ENCODE data around the gene GTPBP4.

Gene GTPBP4

DNA sequence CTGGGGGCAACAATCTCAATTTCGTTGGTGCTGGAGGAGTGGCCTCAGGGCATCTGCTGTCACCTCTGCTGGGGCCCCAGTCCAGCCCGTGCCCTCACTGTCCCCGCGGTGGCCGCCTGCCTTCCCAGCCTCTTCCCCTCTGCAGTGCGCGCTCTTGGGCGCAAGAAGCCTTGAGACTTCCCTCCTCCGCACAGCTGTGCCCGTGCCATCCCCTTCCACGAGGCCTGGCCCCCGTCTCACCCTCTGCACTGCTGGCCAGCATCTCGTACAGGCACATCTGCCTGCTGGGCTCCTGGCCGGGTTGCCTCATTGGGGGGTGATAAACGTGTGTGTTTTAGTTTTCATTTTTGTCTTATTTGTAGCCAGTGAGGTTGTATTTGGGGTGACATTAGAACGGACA lies 23.5 kb downstream of the GTPBP4 start:
- no peak for TF ChIP-seq SPI1 (IDR thresholded peaks at IDR 0.05; ENCODE audit: low read depth, low read length)
- TF ChIP-seq TAF1 (IDR thresholded peaks at IDR 0.05; ENCODE audit: low read depth, low read length) = no peak
- no peak for TF ChIP-seq PAX5 (IDR thresholded peaks at IDR 0.05; ENCODE audit: insufficient read depth, low read length, severe bottlenecking)
- no peak for TF ChIP-seq POLR2A (IDR thresholded peaks at IDR 0.05; ENCODE audit: low read depth, low read length)
- TF ChIP-seq POU2F2 (IDR thresholded peaks at IDR 0.05; ENCODE audit: low read depth, low read length) = no peak
- no peak for TF ChIP-seq POLR2AphosphoS5 (IDR thresholded peaks at IDR 0.05; ENCODE audit: low read depth, low read length)
- no peak for FAIRE-seq

DNA sequence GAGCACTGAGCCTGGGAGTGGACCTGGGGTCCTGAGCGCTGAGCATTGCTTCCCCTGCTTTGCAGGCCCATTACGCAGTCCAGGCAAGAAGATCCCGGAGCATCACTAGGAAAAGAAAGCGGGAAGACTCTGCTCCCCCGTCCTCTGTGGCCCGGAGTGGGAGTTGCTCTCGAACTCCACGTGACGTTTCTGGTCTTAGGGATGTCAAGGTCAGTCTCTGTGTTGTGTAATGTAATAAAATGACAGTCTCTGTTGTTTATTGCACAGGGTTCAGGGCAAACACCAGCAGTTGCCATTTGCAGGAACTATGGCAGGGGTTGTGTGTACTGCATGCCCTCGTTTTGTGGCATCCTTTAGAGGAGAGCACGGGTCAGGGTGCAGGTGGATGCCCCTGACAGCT lies 27.5 kb downstream of the GTPBP4 start:
- TF ChIP-seq POU2F2 (IDR thresholded peaks at IDR 0.05; ENCODE audit: low read depth, low read length) (no peak), POLR2A (IDR thresholded peaks at IDR 0.05; ENCODE audit: low read depth, low read length) (no peak), SPI1 (IDR thresholded peaks at IDR 0.05; ENCODE audit: low read depth, low read length) (no peak), TAF1 (IDR thresholded peaks at IDR 0.05; ENCODE audit: low read depth, low read length) (no peak), POLR2AphosphoS5 (IDR thresholded peaks at IDR 0.05; ENCODE audit: low read depth, low read length) (no peak), PAX5 (IDR thresholded peaks at IDR 0.05; ENCODE audit: insufficient read depth, low read length, severe bottlenecking) (no peak)
- DNase-seq (ENCODE audit: insufficient read length, low spot score) (no peak), FAIRE-seq (no peak)

More for the DNA sequence above, 23.5 kb downstream of the GTPBP4 start:
- no peak for DNase-seq (ENCODE audit: insufficient read length, low spot score)

DNA sequence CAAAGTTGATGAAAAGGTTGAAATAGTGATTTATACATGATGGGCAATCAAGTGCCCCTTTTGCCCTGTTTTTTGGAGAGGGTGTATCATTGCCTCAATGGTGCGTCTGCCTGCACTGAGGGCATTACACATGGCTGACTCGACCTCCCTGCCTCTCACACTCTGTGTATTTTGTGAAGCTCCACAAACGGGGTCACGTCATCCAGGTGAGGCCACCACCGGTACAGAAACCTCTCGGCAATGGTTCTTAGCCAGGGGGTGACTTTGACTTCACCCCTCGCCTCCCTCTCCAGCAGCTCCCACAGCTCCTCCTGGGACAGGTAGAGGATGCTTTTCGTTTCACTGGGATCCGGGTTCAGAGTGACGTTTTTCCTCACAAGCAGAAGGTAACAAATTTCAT lies 31.1 kb downstream of the GTPBP4 start:
- TF ChIP-seq SPI1 (IDR thresholded peaks at IDR 0.05; ENCODE audit: low read depth, low read length) (no peak), TAF1 (IDR thresholded peaks at IDR 0.05; ENCODE audit: low read depth, low read length) (no peak), POLR2AphosphoS5 (IDR thresholded peaks at IDR 0.05; ENCODE audit: low read depth, low read length) (peak; percentile 79), POU2F2 (IDR thresholded peaks at IDR 0.05; ENCODE audit: low read depth, low read length) (no peak), POLR2A (IDR thresholded peaks at IDR 0.05; ENCODE audit: low read depth, low read length) (peak; percentile 64), PAX5 (IDR thresholded peaks at IDR 0.05; ENCODE audit: insufficient read depth, low read length, severe bottlenecking) (no peak)
- FAIRE-seq = no peak
- DNase-seq (ENCODE audit: insufficient read length, low spot score) = no peak

DNA sequence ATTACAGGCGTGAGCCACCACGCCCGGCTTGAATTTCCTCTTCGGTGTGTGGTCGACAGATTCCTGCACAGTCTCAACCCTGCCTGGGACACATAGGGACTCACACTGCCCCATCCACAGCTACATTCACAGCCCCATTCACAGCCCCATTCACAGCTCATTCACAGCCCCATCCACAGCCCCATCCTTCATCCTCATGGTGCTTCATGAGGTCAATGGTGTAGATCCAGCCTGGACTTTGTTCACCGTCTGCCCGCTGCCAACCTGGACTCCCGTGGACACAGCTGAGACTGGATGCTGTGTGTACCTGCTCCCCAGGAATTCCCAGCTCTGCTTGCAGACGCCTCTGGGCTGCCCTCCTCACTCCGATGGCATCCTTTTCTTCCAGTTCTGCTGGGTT lies 32.2 kb downstream of the GTPBP4 start:
- FAIRE-seq (no peak), DNase-seq (ENCODE audit: insufficient read length, low spot score) (no peak)
- 0 out of 2 replicates have a peak, but pooled peaks have one; percentile 44 for TF ChIP-seq POLR2AphosphoS5 (IDR thresholded peaks at IDR 0.05; ENCODE audit: low read depth, low read length)
- TF ChIP-seq TAF1 (IDR thresholded peaks at IDR 0.05; ENCODE audit: low read depth, low read length) = no peak

DNA sequence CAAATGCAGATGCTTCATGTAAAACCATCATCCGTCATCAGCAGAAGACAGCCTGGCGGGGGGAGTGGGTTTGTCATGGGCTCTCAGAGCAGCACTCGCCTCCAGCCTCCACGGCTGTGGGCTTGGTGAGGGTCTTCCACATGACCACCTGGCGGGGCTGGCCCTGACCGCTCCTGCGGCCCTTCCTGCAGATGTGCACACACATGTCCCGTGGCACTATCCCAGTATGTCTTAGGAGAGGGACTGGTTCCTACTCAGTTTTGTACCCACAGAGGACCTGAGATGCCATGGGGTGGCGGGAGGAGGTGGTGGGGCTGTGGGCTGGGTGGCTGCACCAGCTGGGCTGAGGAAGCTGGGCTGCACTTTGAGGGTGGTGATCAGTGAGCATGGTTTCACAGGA lies 32.7 kb downstream of the GTPBP4 start:
- DNase-seq (ENCODE audit: insufficient read length, low spot score) (no peak), FAIRE-seq (no peak)
- no peak for TF ChIP-seq TAF1 (IDR thresholded peaks at IDR 0.05; ENCODE audit: low read depth, low read length)
- TF ChIP-seq SPI1 (IDR thresholded peaks at IDR 0.05; ENCODE audit: low read depth, low read length) = no peak
- TF ChIP-seq PAX5 (IDR thresholded peaks at IDR 0.05; ENCODE audit: insufficient read depth, low read length, severe bottlenecking) = no peak
- no peak for TF ChIP-seq POLR2AphosphoS5 (IDR thresholded peaks at IDR 0.05; ENCODE audit: low read depth, low read length)
- TF ChIP-seq POLR2A (IDR thresholded peaks at IDR 0.05; ENCODE audit: low read depth, low read length) = no peak
- no peak for TF ChIP-seq POU2F2 (IDR thresholded peaks at IDR 0.05; ENCODE audit: low read depth, low read length)

DNA sequence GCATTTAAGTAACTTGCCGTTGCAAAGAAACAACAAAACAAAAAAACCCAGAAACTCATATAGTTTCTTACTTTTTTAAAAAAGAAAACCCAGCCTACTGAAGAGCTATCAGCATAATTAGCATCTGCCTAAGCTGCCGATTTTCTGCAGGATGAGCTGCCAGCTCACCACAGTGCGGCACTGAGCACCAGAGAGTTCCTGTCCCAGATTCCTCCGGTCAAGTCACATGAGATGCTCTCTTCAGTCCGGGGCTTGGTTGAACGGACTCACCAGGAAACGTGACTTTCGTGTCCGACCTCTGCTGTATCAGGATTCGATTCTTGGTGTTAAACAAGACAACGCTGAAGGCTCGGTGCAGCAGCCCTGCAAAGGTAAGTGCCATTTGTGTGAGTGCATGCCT lies 34.2 kb downstream of the GTPBP4 start:
- FAIRE-seq (no peak), DNase-seq (ENCODE audit: insufficient read length, low spot score) (no peak)
- no peak for TF ChIP-seq TAF1 (IDR thresholded peaks at IDR 0.05; ENCODE audit: low read depth, low read length)
- TF ChIP-seq POU2F2 (IDR thresholded peaks at IDR 0.05; ENCODE audit: low read depth, low read length) = no peak
- TF ChIP-seq SPI1 (IDR thresholded peaks at IDR 0.05; ENCODE audit: low read depth, low read length) = no peak
- no peak for TF ChIP-seq POLR2A (IDR thresholded peaks at IDR 0.05; ENCODE audit: low read depth, low read length)
- TF ChIP-seq POLR2AphosphoS5 (IDR thresholded peaks at IDR 0.05; ENCODE audit: low read depth, low read length) = no peak
- TF ChIP-seq PAX5 (IDR thresholded peaks at IDR 0.05; ENCODE audit: insufficient read depth, low read length, severe bottlenecking) = no peak

DNA sequence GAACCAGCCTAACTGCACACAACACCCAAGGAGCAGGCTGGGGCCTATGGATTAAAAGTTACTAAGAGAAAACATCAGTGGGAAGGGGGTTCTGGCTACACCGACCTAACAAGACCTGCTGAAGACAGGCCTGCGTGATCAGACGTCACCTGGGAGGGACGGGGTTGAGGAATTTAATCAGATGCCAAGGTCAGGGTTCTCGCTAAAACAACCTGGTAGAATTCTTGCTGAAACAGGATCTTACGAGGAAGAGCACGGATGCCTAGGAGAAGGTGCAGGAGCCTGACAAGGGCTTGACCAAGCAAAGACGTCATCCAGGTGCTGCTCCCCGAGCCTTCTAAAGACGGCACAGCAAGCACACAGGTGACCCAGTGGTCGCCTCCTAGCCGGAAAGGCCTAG lies 35.9 kb downstream of the GTPBP4 start:
- DNase-seq (ENCODE audit: insufficient read length, low spot score) (no peak), FAIRE-seq (no peak)
- TF ChIP-seq POLR2AphosphoS5 (IDR thresholded peaks at IDR 0.05; ENCODE audit: low read depth, low read length) (no peak), TAF1 (IDR thresholded peaks at IDR 0.05; ENCODE audit: low read depth, low read length) (no peak), POLR2A (IDR thresholded peaks at IDR 0.05; ENCODE audit: low read depth, low read length) (no peak), SPI1 (IDR thresholded peaks at IDR 0.05; ENCODE audit: low read depth, low read length) (no peak), POU2F2 (IDR thresholded peaks at IDR 0.05; ENCODE audit: low read depth, low read length) (no peak), PAX5 (IDR thresholded peaks at IDR 0.05; ENCODE audit: insufficient read depth, low read length, severe bottlenecking) (no peak)

DNA sequence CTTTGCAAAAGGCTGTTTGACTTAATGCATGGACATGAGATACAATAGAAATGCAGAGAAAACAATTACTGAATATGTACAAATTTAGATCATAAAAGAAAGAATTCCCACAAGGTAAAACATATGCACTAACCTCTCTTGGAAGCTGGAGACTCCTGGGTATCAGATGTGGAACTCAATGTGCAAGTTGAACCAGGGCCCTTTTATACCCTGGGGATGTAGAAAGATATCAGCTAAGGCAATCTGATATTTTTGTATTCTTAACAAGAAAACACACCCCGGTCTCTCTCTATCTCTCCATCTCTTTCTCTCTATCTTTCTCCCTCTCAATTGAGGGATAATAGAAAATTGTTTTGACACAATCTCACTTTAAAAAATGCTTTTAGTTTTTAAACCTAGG lies 37.4 kb downstream of the GTPBP4 start, which contains the start of gene IDI2:
TSS of gene IDI2 (minus strand) at position 177 of the 400 bp plus-strand sequence. CDS start 1,136 bp downstream, outside the sequence.
- FAIRE-seq (no peak), DNase-seq (ENCODE audit: insufficient read length, low spot score) (no peak)

DNA sequence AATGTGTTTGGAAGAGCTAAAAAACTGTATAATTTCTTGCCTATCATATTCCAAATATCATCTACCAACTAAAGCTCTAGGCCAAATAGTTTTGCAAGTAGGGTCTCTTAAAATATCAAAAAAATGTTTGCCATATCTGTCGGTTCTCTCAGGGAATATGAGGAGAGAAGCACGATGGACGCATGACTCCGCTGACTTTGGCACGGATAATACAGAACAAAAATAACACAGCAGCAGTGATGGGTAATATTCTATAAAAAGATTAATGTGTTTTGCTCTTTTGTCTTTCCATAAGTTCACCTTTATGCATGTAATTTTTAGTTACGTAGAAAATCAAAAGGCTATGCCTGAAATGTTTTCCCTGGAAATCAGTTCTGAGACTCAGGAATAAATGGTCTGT lies 38.3 kb downstream of the GTPBP4 start:
- DNase-seq (ENCODE audit: insufficient read length, low spot score) (no peak), FAIRE-seq (no peak)
- no peak for TF ChIP-seq PAX5 (IDR thresholded peaks at IDR 0.05; ENCODE audit: insufficient read depth, low read length, severe bottlenecking)
- TF ChIP-seq POLR2A (IDR thresholded peaks at IDR 0.05; ENCODE audit: low read depth, low read length) = no peak
- no peak for TF ChIP-seq SPI1 (IDR thresholded peaks at IDR 0.05; ENCODE audit: low read depth, low read length)
- no peak for TF ChIP-seq POU2F2 (IDR thresholded peaks at IDR 0.05; ENCODE audit: low read depth, low read length)
- no peak for TF ChIP-seq POLR2AphosphoS5 (IDR thresholded peaks at IDR 0.05; ENCODE audit: low read depth, low read length)
- no peak for TF ChIP-seq TAF1 (IDR thresholded peaks at IDR 0.05; ENCODE audit: low read depth, low read length)

More for the DNA sequence above, 37.4 kb downstream of the GTPBP4 start, which contains the start of gene IDI2:
- TF ChIP-seq TAF1 (IDR thresholded peaks at IDR 0.05; ENCODE audit: low read depth, low read length) = no peak
- TF ChIP-seq PAX5 (IDR thresholded peaks at IDR 0.05; ENCODE audit: insufficient read depth, low read length, severe bottlenecking) = no peak
- no peak for TF ChIP-seq SPI1 (IDR thresholded peaks at IDR 0.05; ENCODE audit: low read depth, low read length)
- no peak for TF ChIP-seq POLR2AphosphoS5 (IDR thresholded peaks at IDR 0.05; ENCODE audit: low read depth, low read length)
- TF ChIP-seq POLR2A (IDR thresholded peaks at IDR 0.05; ENCODE audit: low read depth, low read length) = no peak
- TF ChIP-seq POU2F2 (IDR thresholded peaks at IDR 0.05; ENCODE audit: low read depth, low read length) = no peak

DNA sequence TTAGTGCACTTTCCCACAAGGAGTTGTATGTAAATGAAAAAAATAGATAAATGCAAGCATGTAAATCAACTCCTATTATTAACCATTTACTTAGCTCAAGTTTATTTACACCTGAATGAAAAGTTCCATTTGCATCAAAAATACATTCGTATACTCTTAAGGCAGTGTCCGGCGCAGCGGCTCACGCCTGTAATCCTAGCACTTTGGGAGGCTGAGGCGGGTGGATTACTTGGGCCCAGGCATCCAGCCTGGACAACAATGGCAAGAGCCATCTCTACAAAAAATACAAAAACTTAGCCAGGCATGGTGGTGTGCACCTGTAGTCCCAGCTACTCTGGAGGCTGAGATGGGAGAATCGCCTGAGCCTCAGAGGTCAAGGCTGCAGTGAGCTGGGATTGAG lies 41.6 kb downstream of the GTPBP4 start:
- FAIRE-seq = no peak
- no peak for DNase-seq (ENCODE audit: insufficient read length, low spot score)
- TF ChIP-seq PAX5 (IDR thresholded peaks at IDR 0.05; ENCODE audit: insufficient read depth, low read length, severe bottlenecking) (no peak), TAF1 (IDR thresholded peaks at IDR 0.05; ENCODE audit: low read depth, low read length) (no peak), SPI1 (IDR thresholded peaks at IDR 0.05; ENCODE audit: low read depth, low read length) (no peak), POLR2A (IDR thresholded peaks at IDR 0.05; ENCODE audit: low read depth, low read length) (no peak)
